Subcutaneous abdominal adipose tissue (tissue), 5 donors: ENCODE measurements around the gene CCNY.

ENCODE experiments used
- H3K27ac ChIP-seq: one replicate; pipeline ENCODE4 v1.7.0; 2013; ENCODE audit warnings: low read depth, mild to moderate bottlenecking, inconsistent platforms, low read length, moderate library complexity
- H3K27me3 ChIP-seq, 5 donors: one replicate each; pipeline ENCODE4 v1.7.0; 2013; ENCODE audit warnings: low read length in 5 of 5, inconsistent platforms in 1 of 5; ENCODE audit not compliant: control insufficient read depth in 5 of 5, insufficient read depth in 4 of 5
- H3K36me3 ChIP-seq, 5 donors: one replicate each; pipeline ENCODE4 v1.7.0; 2013; ENCODE audit warnings: low read length in 5 of 5; ENCODE audit not compliant: control insufficient read depth in 5 of 5, insufficient read depth in 5 of 5
- H3K4me1 ChIP-seq, 5 donors: one replicate each; pipeline ENCODE4 v1.7.0; 2013; ENCODE audit warnings: low read length in 5 of 5, mild to moderate bottlenecking in 3 of 5, moderate library complexity in 1 of 5; ENCODE audit not compliant: control insufficient read depth in 5 of 5, insufficient read depth in 5 of 5
- H3K4me3 ChIP-seq, 5 donors: one replicate each; pipeline ENCODE4 v1.7.0; 2013; ENCODE audit warnings: low read length in 5 of 5, low read depth in 1 of 5
- H3K9ac ChIP-seq, 5 donors: one replicate each; pipeline ENCODE4 v1.7.0; 2013; ENCODE audit warnings: low read length in 5 of 5, mild to moderate bottlenecking in 4 of 5, moderate library complexity in 3 of 5
- H3K9me3 ChIP-seq, 5 donors: one replicate each; pipeline ENCODE4 v1.7.0; 2013; ENCODE audit warnings: low read length in 5 of 5; ENCODE audit not compliant: control insufficient read depth in 5 of 5
- donor health status: healthy.
- donor health status: healthy.
- donor health status: healthy.
- donor health status: healthy.
- donor health status: healthy.

The CCNY gene

DNA sequence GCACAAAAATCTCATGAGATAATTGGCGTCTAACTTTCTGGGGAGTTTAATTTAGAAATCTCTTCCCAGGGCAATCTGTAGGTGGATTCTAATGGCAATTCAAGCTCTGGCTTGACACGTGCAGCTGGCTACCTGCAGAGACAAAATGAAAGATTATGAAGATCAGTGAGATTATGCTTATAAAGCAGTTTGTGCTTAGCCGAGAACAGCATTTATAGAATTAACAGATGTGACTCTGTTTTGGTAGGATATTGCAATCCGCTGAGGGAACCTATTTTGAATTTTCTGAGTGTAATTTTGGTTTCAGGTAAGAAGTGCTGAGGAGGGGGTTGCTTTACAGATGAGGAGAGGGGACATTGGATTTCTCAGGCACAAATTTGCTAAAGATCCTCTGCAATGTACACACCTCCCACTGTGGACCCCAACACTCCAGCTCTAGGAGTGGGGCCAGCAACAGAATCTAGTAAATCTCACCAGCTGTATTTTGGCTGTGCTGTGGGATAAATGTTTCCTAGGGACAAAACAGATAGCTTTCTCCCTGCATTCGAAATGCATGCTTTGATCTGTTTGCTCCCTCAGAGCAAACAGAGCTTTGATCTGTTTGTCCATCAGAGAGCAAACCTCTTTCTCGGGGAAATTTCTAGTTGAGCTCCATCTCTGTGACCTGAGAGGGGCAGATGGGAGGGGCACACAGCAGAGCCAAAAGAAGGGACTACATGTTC is 276.2 kb downstream of the CCNY start:
- peaks cover 0 to 8% (median 7%) of the 10 kb centered on the region in 5 donors for H3K4me1 ChIP-seq
- no peak overlapping the region for H3K27ac ChIP-seq
- peaks cover 0 to 2% (median 0%) of the 10 kb centered on the region in 5 donors for H3K9me3 ChIP-seq
- peaks cover 10 to 32% (median 16%) of the 10 kb centered on the region in 5 donors for H3K27me3 ChIP-seq
- H3K4me3 ChIP-seq = no peak overlapping the region
- H3K36me3 ChIP-seq = no peaks in the 10 kb centered on the region
- no peak overlapping the region for H3K9ac ChIP-seq

DNA sequence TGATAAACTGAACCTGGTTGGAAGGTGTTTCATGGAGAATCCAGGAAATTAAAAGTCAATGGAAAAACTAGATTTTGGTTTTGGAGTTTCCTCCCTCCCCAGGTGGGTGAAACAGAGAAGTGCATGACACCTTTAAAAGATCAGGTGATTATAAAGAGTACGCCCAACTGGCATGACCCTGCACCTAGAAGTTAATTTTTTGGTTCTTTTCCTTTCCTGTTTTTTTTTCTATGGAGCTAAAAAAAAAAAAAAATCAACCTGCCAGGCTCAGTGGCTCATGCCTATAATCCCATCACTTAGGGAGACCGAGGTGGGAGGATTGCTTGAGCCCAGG is 276.8 kb downstream of the CCNY start:
- no peak overlapping the region for H3K9ac ChIP-seq
- H3K27ac ChIP-seq = no peak overlapping the region
- H3K4me3 ChIP-seq = no peak overlapping the region
- H3K9me3 ChIP-seq = peaks cover 0 to 2% (median 0%) of the 10 kb centered on the region in 5 donors
- no peaks in the 10 kb centered on the region for H3K36me3 ChIP-seq
- H3K27me3 ChIP-seq = peaks cover 6 to 27% (median 11%) of the 10 kb centered on the region in 5 donors
- H3K4me1 ChIP-seq = peaks cover 0 to 3% (median 2%) of the 10 kb centered on the region in 5 donors

DNA sequence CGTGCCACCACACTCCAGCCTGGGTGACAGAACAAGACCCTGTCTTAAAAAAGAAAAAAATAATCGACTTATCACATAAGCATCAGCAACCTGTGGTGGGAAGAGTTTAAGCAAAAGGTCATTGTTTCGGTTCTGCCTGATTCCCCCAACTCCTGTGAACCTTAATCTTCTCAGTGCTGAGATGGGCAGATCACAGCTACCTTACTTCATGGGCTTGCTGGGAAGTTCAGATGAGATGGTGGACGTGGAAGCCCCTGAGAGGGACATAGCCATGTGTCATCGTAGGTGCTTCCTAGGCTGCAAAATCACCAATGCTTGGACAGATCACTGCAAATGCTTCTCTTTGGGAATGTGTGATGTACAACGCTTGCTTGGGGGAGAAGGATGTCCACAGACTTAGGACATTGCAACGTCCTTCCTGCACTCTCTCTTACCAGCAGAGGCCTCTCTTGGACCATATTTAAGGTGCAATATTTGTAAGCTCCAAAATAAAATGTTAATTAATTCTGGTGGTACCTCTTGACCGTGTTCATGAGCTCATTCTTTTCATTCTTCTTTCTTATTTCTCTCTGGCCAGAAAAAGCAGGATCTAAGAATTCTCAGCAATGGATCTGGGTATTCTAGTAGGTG is 277.4 kb downstream of the CCNY start:
- Histone ChIP-seq H3K9me3 (peaks cover 0 to 2% (median 0%) of the 10 kb centered on the region in 5 donors), H3K4me1 (no peaks in the 10 kb centered on the region), H3K4me3 (no peak overlapping the region), H3K27me3 (peaks cover 2 to 20% (median 5%) of the 10 kb centered on the region in 5 donors), H3K36me3 (no peaks in the 10 kb centered on the region), H3K9ac (no peak overlapping the region), H3K27ac (no peak overlapping the region)

DNA sequence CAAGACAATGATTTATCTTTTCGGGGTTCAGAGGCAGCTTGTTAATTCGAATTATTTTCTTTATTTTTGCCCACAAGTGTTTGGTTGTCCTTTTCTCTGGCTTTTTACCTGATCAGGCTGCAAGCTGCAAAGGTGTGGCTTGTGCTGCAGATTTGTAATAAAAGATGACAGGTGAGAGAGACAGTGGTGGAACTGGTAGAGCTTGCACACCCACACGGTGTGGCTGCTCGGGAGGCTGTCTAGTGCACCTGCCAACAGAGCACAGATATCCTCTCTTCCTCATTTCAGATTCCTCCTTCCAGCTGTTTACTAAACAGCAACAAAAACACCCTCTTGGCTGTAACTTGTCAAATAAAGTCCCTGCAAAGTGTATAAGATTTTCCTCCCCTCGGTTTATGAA is 278.0 kb downstream of the CCNY start:
- H3K36me3 ChIP-seq = no peaks in the 10 kb centered on the region
- peaks cover 0 to 2% (median 0%) of the 10 kb centered on the region in 5 donors for H3K9me3 ChIP-seq
- H3K4me3 ChIP-seq = no peak overlapping the region
- H3K4me1 ChIP-seq = no peaks in the 10 kb centered on the region
- no peak overlapping the region for H3K9ac ChIP-seq
- H3K27ac ChIP-seq = no peak overlapping the region
- peaks cover 2 to 16% (median 5%) of the 10 kb centered on the region in 5 donors for H3K27me3 ChIP-seq
